HL-60 (cell line): ENCODE measurements around the gene CLDN9.

ENCODE experiments used
- DNase-seq, 2 experiments: peaks; one replicate each; pipeline ENCODE4 v3.0.0-alpha.2; 2010 to 2020; ENCODE audit warnings: low read depth in 1 of 2, low spot score in 1 of 2
- H3K27ac ChIP-seq: fragments of 250-450 bp; sonication (Bioruptor Pico); replicated peaks from 2 replicates; pipeline ENCODE4 v1.5.1; 2020; ENCODE audit warnings: mild to moderate bottlenecking, moderate library complexity
- H3K27me3 ChIP-seq: fragments of 250-450 bp; sonication (Bioruptor Pico); 2 replicates; pipeline ENCODE4 v1.5.1; 2021; ENCODE audit warnings: mild to moderate bottlenecking, moderate library complexity; ENCODE audit not compliant: insufficient read depth, poor library complexity, severe bottlenecking
- H3K4me3 ChIP-seq: replicated peaks from 2 replicates; pipeline ENCODE4 v1.5.1; 2011; ENCODE audit warnings: mild to moderate bottlenecking, control low read depth, low read length; ENCODE audit not compliant: insufficient read depth
- GABPA ChIP-seq: IDR thresholded peaks from 2 replicates; pipeline ENCODE4 v1.6.1; 2012; ENCODE audit warnings: low read depth
- POLR2AphosphoS5 ChIP-seq: IDR thresholded peaks from 2 replicates; pipeline ENCODE4 v1.6.1; 2012; ENCODE audit warnings: low read depth
- SPI1 ChIP-seq: IDR thresholded peaks from 2 replicates; pipeline ENCODE4 v1.6.1; 2012; ENCODE audit warnings: low read depth, mild to moderate bottlenecking, borderline replicate concordance
- TF ChIP-seq, protein P1 (sequence below): IDR thresholded peaks from one replicate; pipeline ENCODE4 v1.5.1; 2011; ENCODE audit warnings: low read length, control low read depth, inconsistent platforms; ENCODE audit not compliant: insufficient read depth
- TF ChIP-seq, protein P2 (sequence below): IDR thresholded peaks from 2 replicates; pipeline ENCODE4 v1.6.1; 2012; ENCODE audit warnings: low read depth; ENCODE audit not compliant: insufficient replicate concordance

Gene CLDN9

GRCh38 chr16:3023415-3023668, 10.6 kb downstream of the CLDN9 start:
- TF ChIP-seq POLR2AphosphoS5: no peak
- TF ChIP-seq, protein P1, sequence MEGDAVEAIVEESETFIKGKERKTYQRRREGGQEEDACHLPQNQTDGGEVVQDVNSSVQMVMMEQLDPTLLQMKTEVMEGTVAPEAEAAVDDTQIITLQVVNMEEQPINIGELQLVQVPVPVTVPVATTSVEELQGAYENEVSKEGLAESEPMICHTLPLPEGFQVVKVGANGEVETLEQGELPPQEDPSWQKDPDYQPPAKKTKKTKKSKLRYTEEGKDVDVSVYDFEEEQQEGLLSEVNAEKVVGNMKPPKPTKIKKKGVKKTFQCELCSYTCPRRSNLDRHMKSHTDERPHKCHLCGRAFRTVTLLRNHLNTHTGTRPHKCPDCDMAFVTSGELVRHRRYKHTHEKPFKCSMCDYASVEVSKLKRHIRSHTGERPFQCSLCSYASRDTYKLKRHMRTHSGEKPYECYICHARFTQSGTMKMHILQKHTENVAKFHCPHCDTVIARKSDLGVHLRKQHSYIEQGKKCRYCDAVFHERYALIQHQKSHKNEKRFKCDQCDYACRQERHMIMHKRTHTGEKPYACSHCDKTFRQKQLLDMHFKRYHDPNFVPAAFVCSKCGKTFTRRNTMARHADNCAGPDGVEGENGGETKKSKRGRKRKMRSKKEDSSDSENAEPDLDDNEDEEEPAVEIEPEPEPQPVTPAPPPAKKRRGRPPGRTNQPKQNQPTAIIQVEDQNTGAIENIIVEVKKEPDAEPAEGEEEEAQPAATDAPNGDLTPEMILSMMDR: no peak
- TF ChIP-seq GABPA: no peak
- TF ChIP-seq, protein P2, sequence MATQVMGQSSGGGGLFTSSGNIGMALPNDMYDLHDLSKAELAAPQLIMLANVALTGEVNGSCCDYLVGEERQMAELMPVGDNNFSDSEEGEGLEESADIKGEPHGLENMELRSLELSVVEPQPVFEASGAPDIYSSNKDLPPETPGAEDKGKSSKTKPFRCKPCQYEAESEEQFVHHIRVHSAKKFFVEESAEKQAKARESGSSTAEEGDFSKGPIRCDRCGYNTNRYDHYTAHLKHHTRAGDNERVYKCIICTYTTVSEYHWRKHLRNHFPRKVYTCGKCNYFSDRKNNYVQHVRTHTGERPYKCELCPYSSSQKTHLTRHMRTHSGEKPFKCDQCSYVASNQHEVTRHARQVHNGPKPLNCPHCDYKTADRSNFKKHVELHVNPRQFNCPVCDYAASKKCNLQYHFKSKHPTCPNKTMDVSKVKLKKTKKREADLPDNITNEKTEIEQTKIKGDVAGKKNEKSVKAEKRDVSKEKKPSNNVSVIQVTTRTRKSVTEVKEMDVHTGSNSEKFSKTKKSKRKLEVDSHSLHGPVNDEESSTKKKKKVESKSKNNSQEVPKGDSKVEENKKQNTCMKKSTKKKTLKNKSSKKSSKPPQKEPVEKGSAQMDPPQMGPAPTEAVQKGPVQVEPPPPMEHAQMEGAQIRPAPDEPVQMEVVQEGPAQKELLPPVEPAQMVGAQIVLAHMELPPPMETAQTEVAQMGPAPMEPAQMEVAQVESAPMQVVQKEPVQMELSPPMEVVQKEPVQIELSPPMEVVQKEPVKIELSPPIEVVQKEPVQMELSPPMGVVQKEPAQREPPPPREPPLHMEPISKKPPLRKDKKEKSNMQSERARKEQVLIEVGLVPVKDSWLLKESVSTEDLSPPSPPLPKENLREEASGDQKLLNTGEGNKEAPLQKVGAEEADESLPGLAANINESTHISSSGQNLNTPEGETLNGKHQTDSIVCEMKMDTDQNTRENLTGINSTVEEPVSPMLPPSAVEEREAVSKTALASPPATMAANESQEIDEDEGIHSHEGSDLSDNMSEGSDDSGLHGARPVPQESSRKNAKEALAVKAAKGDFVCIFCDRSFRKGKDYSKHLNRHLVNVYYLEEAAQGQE: no peak
- no peak for TF ChIP-seq SPI1
- peak overlapping the region; percentile 98 for H3K27ac ChIP-seq
- no peak for DNase-seq
- no peaks in the 10 kb centered on the region for H3K27me3 ChIP-seq
- H3K4me3 ChIP-seq: peak overlapping the region; percentile 80

- TF ChIP-seq POLR2AphosphoS5 (peak; percentile 85; the same call in 1 of the 2 replicates), SPI1 (peak; percentile 52; the same call in 1 of the 2 replicates), GABPA (no peak)
- TF ChIP-seq, protein P1: no peak
- TF ChIP-seq, protein P2: no peak
- Histone ChIP-seq H3K27me3 (peaks cover 1% of the 10 kb centered on the region), H3K27ac (peak within 1 kb of the TSS; percentile 98), H3K4me3 (peak within 1 kb of the TSS; percentile 80)
- DNase-seq: peak; percentile 97 to 99
Measured at GRCh38 chr16:3023669-3024478, 11.2 kb downstream of the CLDN9 start, which contains the start of the genes HCFC1R1 and THOC6. Gene HCFC1R1 (minus strand): TSS chr16:3023942. CDS start chr16:3023941, 1 bp downstream. Gene THOC6 (plus strand): TSS chr16:3024035. CDS start chr16:3024327, 292 bp downstream.

DNA sequence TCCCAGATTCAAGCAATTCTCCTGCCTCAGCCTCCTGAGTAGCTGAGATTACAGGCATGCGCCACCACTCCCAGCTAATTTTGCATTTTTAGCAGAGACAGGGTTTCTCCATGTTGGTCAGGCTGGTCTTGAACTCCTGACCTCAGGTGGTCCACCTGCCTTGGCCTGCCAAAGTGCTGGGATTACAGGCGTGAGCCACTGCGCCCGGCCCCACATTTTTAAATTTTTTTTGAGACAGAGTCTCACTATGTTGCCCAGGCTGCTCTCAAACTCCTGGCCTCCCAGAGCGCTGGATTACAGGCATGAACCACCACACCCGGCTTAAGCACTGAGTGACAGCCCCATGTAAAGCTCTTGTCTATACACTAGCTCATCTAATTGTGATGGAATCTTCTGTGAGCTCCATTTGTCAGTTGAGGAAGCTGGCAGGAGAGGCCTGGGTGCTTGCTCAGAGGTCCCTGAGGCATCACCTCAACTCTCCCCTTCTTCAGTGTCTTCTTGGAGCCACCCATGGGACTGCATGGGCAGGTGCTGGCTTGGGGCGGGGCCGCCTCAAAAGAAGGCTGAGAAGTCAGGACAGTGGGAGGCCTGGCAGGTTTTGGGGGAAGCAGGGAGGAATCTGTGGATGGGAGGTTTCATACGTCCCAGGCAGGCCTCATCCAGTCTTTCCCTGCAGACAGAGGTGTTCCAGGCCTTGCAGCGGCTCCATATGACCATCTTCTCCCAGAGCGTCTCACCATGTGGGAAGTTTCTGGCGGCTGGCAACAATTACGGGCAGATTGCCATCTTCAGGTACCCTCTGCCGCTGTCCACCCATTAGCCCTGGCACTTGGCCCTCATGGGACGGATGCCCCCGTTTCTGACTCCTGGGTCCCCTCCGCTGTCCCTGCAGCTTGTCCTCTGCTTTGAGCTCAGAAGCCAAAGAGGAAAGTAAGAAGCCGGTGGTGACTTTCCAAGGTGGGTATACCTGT, 12.6 kb downstream of the CLDN9 start:
- TF ChIP-seq, protein P1: no peak
- TF ChIP-seq POLR2AphosphoS5: no peak
- TF ChIP-seq, protein P2: no peak
- no peak for TF ChIP-seq GABPA
- TF ChIP-seq SPI1: no peak
- Histone ChIP-seq H3K27ac (no peak overlapping the region), H3K27me3 (peaks cover 6% of the 10 kb centered on the region), H3K4me3 (no peak overlapping the region)
- DNase-seq: no peak
